ENCODE results near the gene BMP10.

BMP10 gene

DNA sequence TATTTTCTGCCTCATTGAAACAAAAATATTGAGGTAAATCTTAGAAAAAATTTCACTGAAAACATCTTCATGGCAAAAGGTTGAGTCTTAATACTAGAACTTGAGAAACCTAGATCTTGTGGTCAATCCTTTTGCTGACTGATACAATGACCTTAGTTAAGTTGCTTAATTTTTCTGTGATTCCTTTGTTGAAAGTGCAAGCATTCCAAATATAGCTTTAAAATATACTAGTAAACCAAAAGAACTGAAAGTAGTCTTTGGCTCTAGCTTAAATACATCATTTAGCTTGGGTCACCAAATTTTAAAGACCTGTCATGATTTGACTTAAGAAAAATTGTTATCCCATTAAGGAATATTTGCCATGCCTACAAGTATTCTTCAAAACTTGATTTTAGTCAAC, 16.7 kb downstream of the BMP10 start:
- DNase-seq (ENCODE audit: low read depth in 4 of 4, low spot score in 1 of 4): no peak

DNA sequence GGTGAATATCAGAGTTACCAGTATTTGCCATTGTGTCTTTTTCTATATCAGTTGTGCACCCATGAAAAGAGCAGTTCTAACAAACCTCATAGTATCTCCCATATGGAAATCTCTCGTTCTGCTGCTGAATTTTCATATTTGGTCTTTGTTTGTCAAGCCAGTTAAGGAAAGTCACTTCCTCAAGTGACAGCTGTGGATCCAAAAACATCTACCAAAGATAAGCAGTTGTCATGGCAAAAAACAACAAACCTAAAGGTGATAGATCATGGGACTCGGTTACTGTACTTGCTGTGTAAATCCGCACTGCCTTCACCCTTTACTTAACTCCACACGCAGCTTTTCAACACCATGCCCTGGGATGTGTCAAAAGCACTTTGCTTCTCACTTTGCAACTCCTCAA, 17.3 kb downstream of the BMP10 start:
- no peak for DNase-seq (ENCODE audit: low read depth in 4 of 4, low spot score in 1 of 4)

DNA sequence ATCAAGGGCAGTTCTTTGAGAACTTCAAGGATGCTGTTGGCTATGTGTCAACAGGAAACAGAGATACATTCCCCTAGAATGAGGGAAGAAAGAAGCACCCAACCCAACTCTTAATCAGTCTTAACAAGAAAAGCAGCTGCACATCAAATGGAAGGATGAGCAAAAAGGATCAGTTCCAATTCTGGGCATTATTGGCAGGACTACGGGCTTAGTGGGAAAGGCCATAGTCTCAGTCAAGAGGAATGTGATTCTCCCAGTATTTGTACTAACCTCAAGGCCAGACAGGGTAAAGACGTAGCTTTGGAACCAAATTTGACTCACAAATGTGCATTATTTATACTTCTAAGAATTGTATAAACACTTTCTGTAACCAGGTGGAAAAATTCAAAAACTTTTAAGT, 18.2 kb downstream of the BMP10 start:
- DNase-seq (ENCODE audit: low read depth in 4 of 4, low spot score in 1 of 4): no peak

DNA sequence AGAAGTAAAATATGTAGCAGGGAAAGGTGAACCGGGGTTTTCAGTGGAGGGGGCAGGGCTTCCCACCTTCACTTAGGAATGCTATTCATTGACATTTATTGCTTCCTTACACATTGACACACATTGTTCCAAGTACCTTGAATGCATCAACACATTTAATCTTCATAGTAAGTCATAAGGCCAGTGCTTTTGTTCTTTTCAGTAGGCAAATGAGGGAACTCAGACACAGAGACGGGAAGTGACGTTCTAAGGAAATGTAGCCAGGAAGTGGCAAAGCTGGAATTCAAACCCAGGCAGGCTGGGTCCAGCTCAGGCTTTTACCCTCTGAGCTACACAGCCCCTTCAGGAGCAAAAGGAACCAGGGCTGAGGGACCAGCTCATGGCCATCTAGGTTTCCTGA, 20.7 kb downstream of the BMP10 start:
- no peak for DNase-seq (ENCODE audit: low read depth in 4 of 4, low spot score in 1 of 4)

DNA sequence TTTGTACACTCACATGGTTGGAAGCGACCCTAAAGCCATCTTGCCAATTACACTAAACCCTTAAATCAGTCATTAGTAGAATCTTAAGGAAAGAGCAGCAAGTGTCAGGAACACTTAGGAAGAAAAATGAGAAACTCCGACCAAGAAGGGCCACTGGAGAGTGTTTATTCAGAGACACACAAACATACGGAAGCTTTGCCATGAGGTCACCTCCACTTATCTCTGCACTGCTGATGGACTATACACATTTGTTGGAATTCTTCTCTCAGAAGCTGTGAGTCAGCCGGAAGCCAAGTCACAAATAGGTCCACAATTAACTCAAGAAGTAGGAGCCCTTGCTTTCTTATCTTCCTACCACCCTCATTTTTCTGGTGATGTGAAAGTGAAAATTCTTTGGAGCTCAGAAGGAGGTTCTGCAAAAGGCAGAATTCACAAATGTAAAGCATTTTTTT, 21.6 kb downstream of the BMP10 start:
- no peak for DNase-seq (ENCODE audit: low read depth in 4 of 4, low spot score in 1 of 4)

DNA sequence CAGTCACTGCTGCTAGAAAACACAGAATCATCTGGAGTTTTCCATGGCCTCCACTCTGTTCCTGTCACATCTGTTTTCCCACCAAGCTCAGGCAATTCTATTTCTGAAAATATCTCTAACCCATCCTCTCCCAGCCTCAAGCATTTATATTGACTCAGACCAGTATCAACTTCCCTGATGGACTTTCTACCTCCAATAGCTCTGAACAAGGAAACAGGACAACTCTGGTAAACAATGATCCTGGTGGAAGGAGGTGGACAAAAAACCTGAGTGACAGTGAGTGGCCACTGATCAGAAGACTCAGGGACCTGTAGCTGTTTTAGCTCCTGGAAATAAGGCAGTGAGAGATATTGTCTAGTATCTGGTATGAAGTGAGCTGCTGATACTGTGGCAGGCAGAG, 23.4 kb downstream of the BMP10 start:
- no peak for DNase-seq (ENCODE audit: low read depth in 4 of 4, low spot score in 1 of 4)

DNA sequence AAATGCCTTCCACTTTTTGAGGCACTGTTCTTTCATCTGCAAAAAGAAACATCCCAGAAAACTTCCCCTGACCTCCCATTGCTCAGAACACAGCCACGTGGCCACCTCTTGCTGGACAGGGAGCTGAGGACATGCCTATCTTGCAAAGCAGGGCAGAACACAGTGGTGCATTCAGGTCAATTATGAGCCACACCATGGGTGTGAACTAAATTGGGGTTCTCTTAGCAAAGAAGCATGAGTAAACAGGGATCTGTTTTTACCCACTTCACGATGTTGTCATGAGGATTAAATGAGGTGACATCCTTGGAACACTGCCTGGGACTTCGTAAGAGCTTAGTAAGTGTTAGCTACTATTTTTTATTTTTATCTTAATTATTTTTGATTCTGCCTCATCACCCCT, 25.1 kb downstream of the BMP10 start:
- no peak for DNase-seq (ENCODE audit: low read depth in 4 of 4, low spot score in 1 of 4)

DNA sequence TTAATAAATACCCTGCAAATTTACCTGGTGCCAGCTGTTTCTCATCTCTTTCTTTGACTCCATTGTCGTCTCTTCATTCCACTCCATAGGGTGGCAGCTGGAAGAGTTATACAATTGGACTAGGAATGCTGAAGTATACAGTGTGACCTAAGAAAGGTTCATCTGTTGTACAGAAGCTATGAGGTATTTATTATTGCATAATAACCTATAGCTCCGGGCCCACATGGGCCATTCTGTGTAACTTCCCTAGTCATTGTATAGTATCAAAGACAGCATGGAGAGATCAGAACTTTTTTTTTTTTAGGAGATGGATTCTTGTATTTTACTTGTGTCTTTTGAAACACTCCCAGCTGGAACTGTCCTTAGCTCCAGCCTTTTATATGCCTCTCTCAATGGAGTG, 26.2 kb downstream of the BMP10 start:
- DNase-seq (ENCODE audit: low read depth in 4 of 4, low spot score in 1 of 4): no peak

DNA sequence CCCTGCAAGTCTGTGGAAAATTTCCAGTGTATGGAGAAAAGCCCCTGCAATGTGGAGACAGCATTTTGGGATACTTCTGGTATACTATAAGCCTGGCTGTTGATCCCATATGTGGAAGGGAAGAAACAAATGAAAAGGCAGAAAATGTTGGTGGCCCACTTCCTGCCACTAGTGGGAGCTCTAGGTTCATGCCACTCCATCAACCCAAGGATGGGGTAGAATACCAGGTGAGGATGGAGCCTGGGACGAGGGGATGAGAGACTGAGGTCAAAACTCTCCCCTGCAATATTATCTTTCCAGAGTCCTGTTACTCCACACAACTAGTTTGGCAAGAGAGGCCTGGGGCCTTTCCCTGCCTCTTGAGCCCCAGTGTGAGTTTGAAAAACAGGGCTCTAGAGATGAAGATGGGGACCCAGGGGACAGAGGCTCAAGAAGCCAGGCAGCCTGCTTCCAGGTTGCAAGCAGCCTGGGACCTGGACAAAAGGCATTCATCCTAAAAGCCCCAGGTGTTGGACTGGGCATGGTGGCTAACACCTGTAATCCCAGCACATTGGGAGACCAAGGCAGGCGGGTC, 31.9 kb downstream of the BMP10 start:
- no peak for DNase-seq (ENCODE audit: low read depth in 4 of 4, low spot score in 1 of 4)

DNA sequence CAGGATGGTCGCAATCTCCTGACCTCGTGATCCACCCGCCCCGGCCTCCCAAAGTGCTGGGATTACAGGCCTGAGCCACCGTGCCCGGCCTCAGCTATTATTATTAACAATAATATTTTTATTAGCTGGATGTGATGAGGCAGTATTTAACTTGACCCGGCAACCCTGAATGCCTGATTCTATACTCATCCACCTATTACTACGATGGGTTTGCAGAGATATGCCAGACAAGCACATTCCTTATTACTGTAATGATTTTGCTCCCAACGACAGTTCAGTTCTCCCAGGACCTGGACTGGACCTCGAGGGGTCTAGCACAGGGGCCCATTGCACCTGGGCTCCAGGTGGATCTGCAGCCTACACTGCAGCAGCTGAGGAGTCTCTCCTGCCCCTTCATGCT, 32.6 kb downstream of the BMP10 start:
- DNase-seq (ENCODE audit: low read depth in 4 of 4, low spot score in 1 of 4): no peak

DNA sequence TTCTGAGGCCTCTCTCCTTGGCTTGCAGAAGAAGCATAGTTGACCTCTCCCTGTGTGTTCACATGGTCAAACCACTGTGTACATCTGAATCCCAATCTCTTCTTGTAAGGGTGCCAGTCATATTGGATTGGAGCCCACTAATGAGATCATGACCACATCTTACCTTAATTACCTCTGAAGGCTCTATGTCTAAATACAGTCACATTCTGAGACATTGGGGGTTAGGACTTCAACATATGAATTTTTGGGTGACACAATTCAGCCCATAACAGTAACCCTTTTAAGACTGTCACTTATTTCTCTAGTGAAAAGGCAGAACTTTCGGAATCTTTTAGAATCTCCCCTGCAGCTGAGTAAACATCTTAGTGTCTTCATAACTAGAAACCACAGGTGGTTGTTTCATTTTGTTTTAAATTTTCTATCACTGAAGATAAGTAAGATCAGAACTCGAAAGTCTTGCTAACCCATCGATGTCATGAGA, 33.3 kb downstream of the BMP10 start:
- DNase-seq (ENCODE audit: low read depth in 4 of 4, low spot score in 1 of 4): no peak

DNA sequence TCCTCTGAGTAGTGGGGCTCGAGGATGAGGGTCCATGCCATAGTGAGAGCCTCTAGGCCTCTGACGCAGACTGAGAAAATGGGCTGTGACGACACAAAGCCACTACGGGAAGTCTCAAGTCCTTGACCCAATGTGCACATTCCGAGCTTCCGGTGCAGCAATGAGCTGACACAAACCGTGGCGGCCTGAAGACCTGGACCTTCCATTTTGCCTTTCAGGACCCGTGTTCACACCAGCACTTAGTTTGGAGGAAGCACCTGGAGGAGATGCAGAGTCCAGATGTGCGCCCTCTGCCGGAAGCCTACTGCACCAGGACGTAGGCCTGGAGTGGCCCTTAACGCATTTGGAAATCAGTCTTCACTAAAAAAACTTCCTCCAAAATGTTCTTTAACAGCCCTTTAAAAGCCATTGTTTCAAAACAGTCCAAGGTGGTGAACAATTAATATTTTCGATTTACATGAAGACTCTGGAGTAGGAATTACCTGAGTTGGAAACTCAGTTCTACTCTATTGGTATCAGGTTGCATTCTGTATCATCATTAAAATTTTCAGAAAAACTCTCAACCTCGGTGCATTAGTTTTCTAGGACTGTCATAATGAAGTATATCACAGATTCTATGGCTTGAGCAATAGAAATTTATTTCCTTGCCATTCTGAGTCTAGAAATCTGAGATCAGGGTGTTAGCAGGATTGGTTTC, 33.9 kb downstream of the BMP10 start:
- DNase-seq (ENCODE audit: low read depth in 4 of 4, low spot score in 1 of 4): peak in 3 of 4 experiments; percentile 49 to 51 (median 50)

DNA sequence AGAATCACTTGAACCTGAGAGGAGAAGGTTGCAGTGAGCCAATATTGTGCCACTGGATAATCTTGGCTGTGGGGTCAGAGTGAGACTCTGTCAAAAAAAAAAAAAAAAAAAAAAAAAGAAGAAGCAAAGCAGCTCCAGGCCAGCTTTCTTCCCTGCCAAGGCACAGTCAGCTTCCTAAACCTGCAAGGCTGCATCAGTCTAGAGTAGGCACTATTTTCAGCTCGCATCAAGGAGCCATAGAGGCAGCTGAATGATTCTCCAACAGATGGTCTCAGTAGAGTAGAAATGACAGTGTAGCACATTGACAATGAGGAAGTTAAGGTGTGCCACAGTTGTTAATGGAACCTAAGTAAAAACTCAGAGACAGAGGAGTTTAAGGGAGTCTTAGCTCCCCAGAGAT, 35.6 kb downstream of the BMP10 start:
- DNase-seq (ENCODE audit: low read depth in 4 of 4, low spot score in 1 of 4): no peak

DNA sequence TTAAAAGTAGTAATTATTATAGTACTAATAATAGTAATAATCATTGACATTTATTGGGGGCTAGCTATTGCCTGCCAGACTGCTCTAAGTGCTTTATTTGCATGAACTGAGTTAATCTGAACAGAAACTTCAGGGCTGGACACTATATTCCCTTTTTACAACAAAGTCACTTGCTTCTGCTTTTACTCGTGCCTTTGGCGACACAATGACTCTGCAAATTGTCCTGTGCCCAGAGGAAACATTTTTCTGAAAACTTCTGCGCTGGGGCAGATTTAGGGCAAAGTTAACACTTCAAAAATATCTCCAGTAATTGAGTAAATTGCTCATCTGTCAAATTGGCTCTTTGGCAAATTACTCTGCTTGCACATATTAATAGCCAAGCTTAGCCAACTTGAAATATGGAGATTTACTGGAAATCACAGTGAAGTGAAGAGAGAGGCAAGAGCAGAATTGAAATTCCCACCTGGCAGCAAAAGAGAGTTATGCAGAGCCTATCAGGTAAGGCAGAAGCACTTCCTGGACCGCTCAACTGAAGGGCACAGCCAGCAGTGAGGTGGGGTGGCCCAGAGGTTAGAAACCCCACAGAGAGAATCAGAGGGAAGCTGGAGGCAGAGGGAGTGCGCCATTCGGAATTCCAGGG, 36.3 kb downstream of the BMP10 start:
- DNase-seq (ENCODE audit: low read depth in 4 of 4, low spot score in 1 of 4): no peak

DNA sequence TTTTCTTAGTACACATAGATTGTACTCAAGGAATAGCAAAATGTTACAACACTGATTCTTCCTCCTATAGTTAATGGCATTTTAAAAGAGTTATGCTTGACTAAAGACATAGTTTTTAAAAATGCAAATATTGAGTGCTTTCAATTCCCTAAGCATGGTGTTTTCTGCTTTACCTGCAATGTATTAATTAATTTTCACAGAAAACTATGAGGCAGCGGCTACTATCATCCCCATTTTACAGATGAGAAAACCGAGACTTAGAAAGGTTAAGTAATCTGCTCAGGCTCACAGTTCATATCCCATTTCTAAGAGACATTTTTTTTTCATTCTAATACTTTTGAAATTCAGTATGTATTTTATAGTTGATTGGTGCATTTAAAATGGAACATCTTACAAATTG, 38.0 kb downstream of the BMP10 start:
- DNase-seq (ENCODE audit: low read depth in 4 of 4, low spot score in 1 of 4): no peak

DNA sequence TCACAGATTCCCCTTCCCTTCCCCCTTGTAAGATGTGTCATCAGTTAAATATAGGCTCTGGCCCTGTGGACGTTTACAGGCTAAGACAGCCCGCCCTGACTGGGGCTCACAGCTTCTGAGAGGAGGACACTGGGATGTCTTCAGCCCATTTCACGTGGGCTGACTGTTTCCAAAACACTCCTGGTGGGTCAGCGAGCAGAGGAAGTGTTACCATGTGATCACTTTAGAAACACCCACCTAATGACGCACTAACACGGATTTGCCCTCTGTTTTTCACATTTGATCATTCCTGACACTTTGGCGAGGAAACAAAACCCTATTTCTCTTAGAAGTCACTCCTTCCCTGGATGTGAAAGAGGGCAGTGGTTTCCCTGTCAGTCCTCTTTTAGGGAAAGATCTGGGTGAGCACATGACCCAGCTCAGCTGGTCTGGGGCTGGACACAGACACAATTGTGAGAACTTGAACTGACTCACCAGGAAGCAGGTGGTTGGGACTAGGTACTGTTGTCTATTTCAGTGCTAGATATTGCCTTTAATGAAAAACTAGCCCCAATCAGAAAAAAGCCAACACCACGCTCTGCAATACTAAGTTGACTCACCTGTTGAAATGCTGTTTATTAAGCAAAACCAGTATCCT, 38.8 kb downstream of the BMP10 start:
- peak in 1 of 4 experiments; percentile 17 for DNase-seq (ENCODE audit: low read depth in 4 of 4, low spot score in 1 of 4)

DNA sequence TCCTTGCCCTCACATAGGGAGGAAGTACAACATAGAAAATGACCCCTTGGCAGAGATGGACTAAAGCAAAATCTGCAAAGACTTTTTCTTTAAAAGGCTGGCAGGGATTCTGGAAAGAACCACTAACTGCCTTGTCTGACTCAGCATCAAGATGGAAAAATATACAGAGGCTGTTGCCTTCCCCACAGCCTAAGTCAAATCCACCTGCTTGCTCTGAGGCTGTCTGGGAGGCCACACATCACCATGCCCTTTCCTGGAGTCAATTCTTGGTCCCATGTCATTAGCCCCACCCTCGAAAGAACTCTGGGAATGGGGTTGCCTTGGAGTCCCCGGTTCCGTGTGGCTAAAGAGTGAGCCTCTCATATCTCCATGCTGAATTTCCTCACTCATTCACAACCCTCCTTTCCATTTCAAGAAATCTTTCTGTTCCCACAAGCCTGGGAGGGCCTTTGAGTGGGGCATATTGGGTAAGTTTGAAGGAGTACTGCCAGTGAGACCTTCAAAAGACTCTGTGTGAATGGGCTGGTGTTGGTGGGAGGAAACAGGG, 39.4 kb downstream of the BMP10 start:
- DNase-seq (ENCODE audit: low read depth in 4 of 4, low spot score in 1 of 4): no peak

DNA sequence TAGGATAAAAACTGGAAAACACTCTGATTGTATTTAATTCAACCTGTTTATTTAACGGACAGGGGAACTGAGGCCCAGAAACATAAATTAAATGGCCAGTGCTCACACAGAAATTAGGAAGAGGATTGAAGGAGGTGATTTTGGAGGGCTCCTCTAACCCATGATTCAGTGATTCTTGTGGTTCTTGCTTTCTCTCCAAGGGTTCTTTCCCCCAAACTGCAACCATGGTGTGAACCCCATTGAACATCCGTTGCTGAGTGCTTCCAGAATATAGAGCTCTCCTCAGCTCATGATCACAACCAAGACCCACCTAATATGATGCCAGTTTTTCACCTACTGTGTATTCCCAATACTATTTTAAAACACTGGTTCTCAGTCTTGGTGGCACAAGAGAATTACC, 41.4 kb downstream of the BMP10 start:
- DNase-seq (ENCODE audit: low read depth in 4 of 4, low spot score in 1 of 4): no peak

DNA sequence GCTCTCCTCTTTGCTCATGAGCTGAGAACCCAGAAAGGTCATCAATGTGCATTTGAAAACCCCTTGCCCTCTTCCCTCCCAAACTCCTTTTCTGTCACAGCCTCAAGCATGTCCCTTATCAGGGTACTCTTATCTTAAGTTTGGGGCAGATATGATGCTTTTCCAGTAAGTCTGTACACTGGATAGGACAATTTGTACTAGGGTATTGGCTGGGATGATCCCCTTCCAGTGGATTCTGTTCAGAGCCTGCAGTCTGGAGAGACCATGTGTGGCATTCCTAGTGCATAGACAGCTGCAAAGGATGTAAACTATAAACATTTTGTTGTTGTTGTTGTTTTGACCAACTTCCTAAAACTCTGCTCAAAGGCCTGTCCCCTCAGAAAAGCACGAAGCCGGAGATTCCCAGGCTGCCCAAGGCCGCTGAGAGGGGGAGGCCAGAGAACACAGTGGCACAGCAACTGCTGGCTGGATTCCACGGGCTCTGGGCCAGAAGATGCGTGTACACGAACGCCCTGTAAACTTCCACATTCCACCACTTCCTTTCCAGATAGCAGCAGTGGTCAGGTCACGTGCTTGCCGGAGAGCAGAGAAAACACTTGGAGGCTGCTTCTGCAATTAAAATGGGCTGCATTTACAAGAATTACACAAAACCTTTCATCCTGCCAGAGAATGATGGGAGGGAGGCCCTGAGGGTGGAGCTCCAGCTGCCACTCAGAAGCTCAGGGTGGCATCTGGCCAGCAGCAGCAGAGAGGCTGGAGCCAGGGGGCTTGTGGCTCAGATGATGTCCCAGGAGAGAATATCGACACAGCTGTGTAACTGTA, 42.1 kb downstream of the BMP10 start:
- DNase-seq (ENCODE audit: low read depth in 4 of 4, low spot score in 1 of 4): peak in 2 of 4 experiments; percentile 17 to 40

DNA sequence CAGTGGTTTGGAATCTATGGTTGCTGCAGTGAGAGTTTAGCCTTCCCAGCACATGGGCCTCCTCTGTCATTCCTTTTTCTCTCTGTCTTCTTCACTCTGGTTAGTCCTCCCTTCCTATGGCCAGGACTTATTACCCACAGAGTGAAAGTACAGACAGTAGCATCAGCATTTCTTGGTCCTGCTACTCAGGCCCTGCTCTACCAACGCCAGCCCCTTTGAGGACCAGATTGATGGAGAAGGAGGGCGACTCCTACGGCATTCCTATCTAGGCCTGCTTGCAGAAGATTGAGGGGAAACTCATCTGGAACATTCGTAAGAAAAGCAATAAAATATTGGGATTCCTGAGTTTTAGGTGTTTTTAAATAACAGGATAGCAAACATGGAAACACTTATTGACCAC, 43.5 kb downstream of the BMP10 start:
- DNase-seq (ENCODE audit: low read depth in 4 of 4, low spot score in 1 of 4): no peak

DNA sequence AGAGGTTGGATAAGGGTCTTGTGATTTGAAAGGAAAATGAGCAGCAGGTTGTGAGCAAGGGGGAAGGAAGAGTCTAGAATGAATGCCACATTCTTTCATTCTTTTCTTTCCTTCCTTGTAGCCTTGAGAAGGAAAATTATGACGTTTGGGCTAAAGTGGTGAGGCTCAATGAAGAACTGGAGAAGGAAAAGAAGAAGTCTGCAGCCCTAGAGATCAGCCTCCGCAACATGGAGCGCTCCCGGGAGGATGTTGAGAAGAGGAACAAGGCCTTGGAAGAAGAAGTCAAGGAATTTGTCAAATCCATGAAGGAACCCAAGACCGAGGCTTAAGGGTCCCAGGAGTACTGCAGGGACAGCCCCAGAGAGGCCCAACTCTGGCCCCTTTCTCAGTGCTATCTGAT, 45.3 kb downstream of the BMP10 start:
- DNase-seq (ENCODE audit: low read depth in 4 of 4, low spot score in 1 of 4): no peak

Measured in stimulated activated CD4-positive, alpha-beta T cell treated with anti-CD3 and anti-CD28 coated beads, Interleukin-1b, Interleukin-23, amount 100 ng/mL, for 24 hours (primary cell).